Dendritic cell treated with granulocyte-macrophage colony-stimulating factor and Interleukin-4, amounts not matched to agents 40 ng/mL and 50 ng/mL, for 4 days (primary cell): ENCODE measurements around the gene NUDT15.
A peak's percentile ranks its signal among the peaks of the same experiment; 100 is the strongest.

Source experiments
- H3K27ac Mint-ChIP-seq: one replicate; pipeline ENCODE4 v1.8.0; 2022; ENCODE audit warnings: mild to moderate bottlenecking, mixed read lengths
- H3K27me3 Mint-ChIP-seq: one replicate; pipeline ENCODE4 v1.8.0; 2022; ENCODE audit warnings: mild to moderate bottlenecking, mixed read lengths
- H3K36me3 Mint-ChIP-seq: one replicate; pipeline ENCODE4 v1.8.0; 2022; ENCODE audit warnings: low read depth, mixed read lengths
- H3K4me1 Mint-ChIP-seq: one replicate; pipeline ENCODE4 v1.8.0; 2022; ENCODE audit warnings: low read depth, mixed read lengths
- H3K4me3 Mint-ChIP-seq: one replicate; pipeline ENCODE4 v1.8.0; 2022; ENCODE audit warnings: mild to moderate bottlenecking, moderate library complexity, mixed read lengths
- H3K9me3 Mint-ChIP-seq: one replicate; pipeline ENCODE4 v1.8.0; 2022; ENCODE audit warnings: mixed read lengths
- intact Hi-C: fragments of 100-400 bp; cut with micrococcal nuclease; formaldehyde crosslinking; loops from one replicate; pipeline ENCODE4 v1.15.0; 2022

Gene NUDT15

DNA sequence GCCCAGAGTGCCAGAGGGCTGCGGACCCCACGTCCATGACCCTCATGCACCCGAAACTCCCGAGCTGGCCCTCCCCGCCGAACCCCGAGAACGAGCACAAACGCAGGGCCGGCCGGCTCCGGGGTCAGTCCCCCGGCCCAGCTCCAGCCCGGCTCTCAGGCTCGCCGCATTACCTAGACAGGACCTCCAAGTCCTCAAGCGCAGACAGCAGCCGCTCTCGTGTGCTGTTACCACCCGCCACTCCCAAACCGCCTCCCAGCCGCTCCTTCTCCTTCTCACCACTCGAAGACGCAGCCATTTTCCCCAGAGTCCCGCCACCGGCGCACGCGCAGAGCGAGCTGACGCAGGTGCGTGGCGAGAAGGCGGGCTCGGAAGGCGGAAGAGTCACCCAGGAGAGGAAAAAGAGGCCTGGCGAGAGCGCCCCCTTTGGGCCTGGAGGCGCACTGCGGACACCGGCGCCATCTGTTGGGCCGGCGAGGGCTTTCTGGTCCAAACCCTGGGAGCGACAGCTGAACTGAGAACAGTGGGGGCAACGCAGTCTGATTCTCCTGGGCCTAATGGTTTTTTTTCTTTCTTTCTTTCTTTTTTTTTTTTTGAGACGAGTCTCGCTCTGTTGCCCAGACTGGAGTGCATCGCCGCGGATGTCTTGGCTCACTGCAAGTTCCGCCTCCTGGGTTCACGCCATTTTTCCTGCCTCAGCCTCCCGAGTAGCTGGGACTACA, 57.4 kb downstream of the NUDT15 start, which contains the start of gene MED4:
MED4 (minus strand) TSS at position 324 of the 722 bp plus-strand sequence; CDS start at position 298, 26 bp downstream.
- H3K4me1 Mint-ChIP-seq, result peaks cover 30% of the 10 kb centered on the region
- intact Hi-C loops, result loop anchor here (2.0 kb wide), 1 partner anchor 56 kb away; no protein-coding TSS in a partner anchor
- peaks cover 2% of the 10 kb centered on the region for H3K27me3 Mint-ChIP-seq
- H3K27ac Mint-ChIP-seq, result peak within 1 kb of the TSS; percentile 99
- H3K4me3 Mint-ChIP-seq, result peak within 1 kb of the TSS; percentile 93
- H3K36me3 Mint-ChIP-seq, result peaks cover 19% of the 10 kb centered on the region
- peaks cover 9% of the 10 kb centered on the region for H3K9me3 Mint-ChIP-seq

DNA sequence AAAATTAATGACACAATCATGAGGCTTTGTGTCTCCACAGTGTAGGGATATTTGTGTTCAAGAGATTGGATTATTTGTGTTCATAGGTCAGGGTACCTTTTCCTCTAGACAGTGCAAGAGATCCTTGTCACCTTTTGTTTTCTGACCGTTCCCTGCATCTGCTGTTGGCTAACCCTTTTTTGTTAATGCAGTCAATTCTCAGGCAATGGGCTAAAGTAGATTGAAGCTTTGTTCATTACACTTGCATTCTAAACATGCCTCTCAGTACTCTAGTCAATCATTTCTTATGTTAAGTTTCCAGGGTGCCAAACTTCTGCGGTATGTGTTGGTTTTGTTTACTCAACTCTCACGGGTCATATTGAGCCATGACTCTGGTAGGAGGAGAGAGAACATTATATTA, 59.1 kb downstream of the NUDT15 start:
- Mint-ChIP-seq H3K4me3 (no peak overlapping the region), H3K4me1 (peaks cover 30% of the 10 kb centered on the region), H3K9me3 (peaks cover 9% of the 10 kb centered on the region), H3K27me3 (peaks cover 2% of the 10 kb centered on the region), H3K27ac (no peak overlapping the region), H3K36me3 (peaks cover 16% of the 10 kb centered on the region)
- intact Hi-C loops, result no loop called here
